Mesothelial cell of epicardium (in vitro differentiated cells): ENCODE results near the gene MOSMO. TPM values are rescaled to one million over a fixed set of nuclear protein-coding genes. Genes with fewer than 3 reads are reported as not detected.

Experiments
- DNase-seq, 2 experiments: peaks; one replicate each; pipeline ENCODE4 v3.0.0; 2021; ENCODE audit warnings: low spot score in 2 of 2; ENCODE audit not compliant: unreplicated experiment in 2 of 2
- H3K27ac Mint-ChIP-seq: 2 replicates; pipeline ENCODE4 v1.8.0; 2021; ENCODE audit warnings: mixed read lengths
- H3K27me3 Mint-ChIP-seq: 2 replicates; pipeline ENCODE4 v1.8.0; 2021; ENCODE audit warnings: low read depth, mixed read lengths
- H3K36me3 Mint-ChIP-seq: 2 replicates; pipeline ENCODE4 v1.8.0; 2021; ENCODE audit warnings: mixed read lengths
- H3K4me1 Mint-ChIP-seq: 2 replicates; pipeline ENCODE4 v1.8.0; 2021; ENCODE audit warnings: mixed read lengths
- H3K4me3 Mint-ChIP-seq: 2 replicates; pipeline ENCODE4 v1.8.0; 2021; ENCODE audit warnings: mild to moderate bottlenecking, moderate library complexity, mixed read lengths
- H3K9me3 Mint-ChIP-seq: 2 replicates; pipeline ENCODE4 v1.8.0; 2021; ENCODE audit warnings: mixed read lengths
- CTCF ChIP-seq: fragments of 200-600 bp; sonication (generic); IDR thresholded peaks from one replicate; pipeline ENCODE4 v1.5.0; 2021; ENCODE audit warnings: antibody characterized with exemption; ENCODE audit not compliant: unreplicated experiment
- total RNA-seq: library from RNA; stranded (reverse); gene quantifications from 3 replicates; pipeline ENCODE4 v1.2.1, GENCODE V29; 2021

MOSMO gene
- total RNA-seq, 1 donor from 2014 or later, result 17.0 TPM

- no peaks in the 10 kb centered on the region for H3K27me3 Mint-ChIP-seq
- no peak overlapping the region for H3K27ac Mint-ChIP-seq
- H3K9me3 Mint-ChIP-seq, result no peaks in the 10 kb centered on the region
- DNase-seq, result no peak
- peaks cover 19% of the 10 kb centered on the region for H3K36me3 Mint-ChIP-seq
- H3K4me3 Mint-ChIP-seq, result no peak overlapping the region
- no peaks in the 10 kb centered on the region for H3K4me1 Mint-ChIP-seq
- TF ChIP-seq CTCF, result no peak
These were observed 36.1 kb upstream of the MOSMO start for GRCh38 chr16:21971856-21972255.

- Mint-ChIP-seq H3K27me3 (no peaks in the 10 kb centered on the region), H3K36me3 (peaks cover 30% of the 10 kb centered on the region), H3K4me1 (no peaks in the 10 kb centered on the region), H3K9me3 (no peaks in the 10 kb centered on the region), H3K4me3 (no peak overlapping the region), H3K27ac (no peak overlapping the region)
- TF ChIP-seq CTCF, result no peak
- no peak for DNase-seq
These were observed 34.0 kb upstream of the MOSMO start for GRCh38 chr16:21973945-21974344.

GRCh38 chr16:21980032-21980431 lies 27.9 kb upstream of the MOSMO start:
- no peaks in the 10 kb centered on the region for H3K4me1 Mint-ChIP-seq
- no peaks in the 10 kb centered on the region for H3K27me3 Mint-ChIP-seq
- no peak overlapping the region for H3K27ac Mint-ChIP-seq
- H3K9me3 Mint-ChIP-seq, result no peaks in the 10 kb centered on the region
- DNase-seq, result no peak
- no peak overlapping the region for H3K4me3 Mint-ChIP-seq
- H3K36me3 Mint-ChIP-seq, result peaks cover 28% of the 10 kb centered on the region
- TF ChIP-seq CTCF, result no peak

- no peak overlapping the region for H3K27ac Mint-ChIP-seq
- H3K27me3 Mint-ChIP-seq, result no peaks in the 10 kb centered on the region
- DNase-seq, result no peak
- no peak for TF ChIP-seq CTCF
- H3K4me1 Mint-ChIP-seq, result no peaks in the 10 kb centered on the region
- H3K36me3 Mint-ChIP-seq, result peaks cover 33% of the 10 kb centered on the region
- no peaks in the 10 kb centered on the region for H3K9me3 Mint-ChIP-seq
- H3K4me3 Mint-ChIP-seq, result no peak overlapping the region
These were observed 25.8 kb upstream of the MOSMO start for GRCh38 chr16:21982108-21982507.

GRCh38 chr16:21984062-21984461 lies 23.8 kb upstream of the MOSMO start:
- DNase-seq, result no peak
- H3K9me3 Mint-ChIP-seq, result no peaks in the 10 kb centered on the region
- no peak overlapping the region for H3K27ac Mint-ChIP-seq
- no peak overlapping the region for H3K4me3 Mint-ChIP-seq
- H3K27me3 Mint-ChIP-seq, result no peaks in the 10 kb centered on the region
- H3K36me3 Mint-ChIP-seq, result peaks cover 24% of the 10 kb centered on the region
- no peak for TF ChIP-seq CTCF
- H3K4me1 Mint-ChIP-seq, result no peaks in the 10 kb centered on the region

- Mint-ChIP-seq H3K4me1 (no peaks in the 10 kb centered on the region), H3K4me3 (no peak overlapping the region), H3K27ac (no peak overlapping the region), H3K36me3 (peaks cover 24% of the 10 kb centered on the region), H3K9me3 (no peaks in the 10 kb centered on the region), H3K27me3 (no peaks in the 10 kb centered on the region)
- TF ChIP-seq CTCF, result no peak
- no peak for DNase-seq
These were observed 22.4 kb upstream of the MOSMO start for GRCh38 chr16:21985524-21985923.
